Smooth muscle cell (in vitro differentiated cells): Measurements from ENCODE around the gene TIMD4. TPM values are rescaled to one million over a fixed set of nuclear protein-coding genes. Genes with fewer than 3 reads are reported as not detected.

Source experiments
- DNase-seq: peaks from one replicate; lab custom pipeline; 2025; ENCODE audit not compliant: unreplicated experiment; lab: John Stamatoyannopoulos, UW
- H2AFZ ChIP-seq: fragments of 200-600 bp; sonication (generic); 2 replicates; pipeline ENCODE4 v1.6.0; 2016; ENCODE audit warnings: antibody characterized with exemption, low read depth, mild to moderate bottlenecking
- H3F3A ChIP-seq: fragments of 200-600 bp; sonication (generic); 2 replicates; pipeline ENCODE4 v1.6.0; 2017; ENCODE audit warnings: antibody characterized with exemption, low read depth
- H3K27ac ChIP-seq: fragments of 200-600 bp; sonication (generic); 2 replicates; pipeline ENCODE4 v1.5.1; 2016; ENCODE audit warnings: low read depth, mild to moderate bottlenecking
- H3K27me3 ChIP-seq: fragments of 200-600 bp; sonication (generic); 2 replicates; pipeline ENCODE4 v1.6.1; 2016; ENCODE audit warnings: low read depth, mild to moderate bottlenecking
- H3K36me3 ChIP-seq: fragments of 200-600 bp; sonication (generic); 2 replicates; pipeline ENCODE4 v1.5.1; 2016; ENCODE audit warnings: low read depth
- H3K4me1 ChIP-seq: fragments of 200-600 bp; sonication (generic); 2 replicates; pipeline ENCODE4 v1.5.1; 2016; ENCODE audit warnings: low read depth
- H3K4me2 ChIP-seq: fragments of 200-600 bp; sonication (generic); 2 replicates; pipeline ENCODE4 v1.6.0; 2016; ENCODE audit warnings: mild to moderate bottlenecking
- H3K4me3 ChIP-seq: fragments of 200-600 bp; sonication (generic); 2 replicates; pipeline ENCODE4 v1.5.1; 2016; ENCODE audit warnings: mild to moderate bottlenecking
- H3K79me2 ChIP-seq: fragments of 200-600 bp; sonication (generic); 2 replicates; pipeline ENCODE4 v1.6.0; 2016; ENCODE audit warnings: low read depth, mild to moderate bottlenecking
- H3K9ac ChIP-seq: fragments of 200-600 bp; sonication (generic); 2 replicates; pipeline ENCODE4 v1.6.0; 2016; ENCODE audit warnings: low read depth
- H3K9me3 ChIP-seq: fragments of 200-600 bp; sonication (generic); replicated peaks from 2 replicates; pipeline ENCODE4 v1.5.1; 2016; ENCODE audit warnings: low read depth
- H4K20me1 ChIP-seq: fragments of 200-600 bp; sonication (generic); 2 replicates; pipeline ENCODE4 v1.6.0; 2016; ENCODE audit warnings: low read depth
- CTCF ChIP-seq: fragments of 200-600 bp; sonication (generic); IDR thresholded peaks from 2 replicates; pipeline ENCODE4 v1.5.1; 2017; ENCODE audit warnings: borderline replicate concordance, mild to moderate bottlenecking, antibody characterized with exemption; ENCODE audit not compliant: insufficient read depth, poor library complexity, severe bottlenecking
- WGBS: methylation state at CpG from one replicate; pipeline ENCODE4 v1.1.7; 2016; ENCODE audit warnings: low lambda C conversion rate; 5-methylcytosine and 5-hydroxymethylcytosine counted together
- polyA plus RNA-seq: library from polyadenylated mRNA; unstranded; fragments of >200 nt; fragmentation: Nextera tagmentation; extraction: Ambion mirVana; gene quantifications from 2 replicates; pipeline ENCODE4 v1.2.1, GENCODE V29; 2016
- total RNA-seq: library from RNA; depleted of rRNA; stranded (reverse); fragments of >200 nt; gene quantifications from 2 replicates; pipeline ENCODE4 v1.2.3, GENCODE V29; 2014

TIMD4 gene
- total and polyA plus RNA-seq, 2 experiments from 2014 or later, result not detected

GRCh38 chr5:156984064-156984463 lies 21.0 kb upstream of the TIMD4 start:
- WGBS, result 96% methylated on average over 9 of the region's 9 CpGs
- DNase-seq, result no peak

GRCh38 chr5:156981481-156981880 lies 18.5 kb upstream of the TIMD4 start:
- H4K20me1 ChIP-seq, result no peaks in the 10 kb centered on the region
- H3K4me1 ChIP-seq, result no peaks in the 10 kb centered on the region
- no peaks in the 10 kb centered on the region for H3K36me3 ChIP-seq
- TF ChIP-seq CTCF, result no peak
- no peaks in the 10 kb centered on the region for H3F3A ChIP-seq
- no peak overlapping the region for H3K27ac ChIP-seq
- no peaks in the 10 kb centered on the region for H3K79me2 ChIP-seq
- DNase-seq, result no peak
- H3K9me3 ChIP-seq, result no peaks in the 10 kb centered on the region
- H3K27me3 ChIP-seq, result peaks cover 22% of the 10 kb centered on the region
- H3K4me3 ChIP-seq, result no peak overlapping the region
- H3K9ac ChIP-seq, result no peak overlapping the region
- no peak overlapping the region for H2AFZ ChIP-seq
- no peak overlapping the region for H3K4me2 ChIP-seq

More at GRCh38 chr5:156984064-156984463, 21.0 kb upstream of the TIMD4 start:
- peaks cover 21% of the 10 kb centered on the region for H3K27me3 ChIP-seq
- no peak for TF ChIP-seq CTCF
- no peaks in the 10 kb centered on the region for H3K9me3 ChIP-seq
- H3K4me3 ChIP-seq, result no peak overlapping the region
- H3K4me2 ChIP-seq, result no peak overlapping the region
- H4K20me1 ChIP-seq, result no peaks in the 10 kb centered on the region
- H3K79me2 ChIP-seq, result no peaks in the 10 kb centered on the region
- no peaks in the 10 kb centered on the region for H3F3A ChIP-seq
- H3K9ac ChIP-seq, result no peak overlapping the region
- no peak overlapping the region for H3K27ac ChIP-seq
- H3K4me1 ChIP-seq, result no peaks in the 10 kb centered on the region
- H2AFZ ChIP-seq, result no peak overlapping the region
- H3K36me3 ChIP-seq, result no peaks in the 10 kb centered on the region

- no peak for TF ChIP-seq CTCF
Measured at GRCh38 chr5:156974328-156974727, 11.3 kb upstream of the TIMD4 start.

GRCh38 chr5:156971848-156972525 lies 9.0 kb upstream of the TIMD4 start:
- no peaks in the 10 kb centered on the region for H3K9me3 ChIP-seq
- DNase-seq, result no peak
- H3K9ac ChIP-seq, result no peak overlapping the region
- H3K27me3 ChIP-seq, result no peaks in the 10 kb centered on the region
- no peak overlapping the region for H3K4me2 ChIP-seq
- no peaks in the 10 kb centered on the region for H4K20me1 ChIP-seq
- H2AFZ ChIP-seq, result no peak overlapping the region
- WGBS, result 83% methylated on average over 3 of the region's 3 CpGs
- no peak overlapping the region for H3K4me3 ChIP-seq
- H3K27ac ChIP-seq, result no peak overlapping the region
- H3K36me3 ChIP-seq, result no peaks in the 10 kb centered on the region
- TF ChIP-seq CTCF, result no peak
- H3K79me2 ChIP-seq, result no peaks in the 10 kb centered on the region
- no peaks in the 10 kb centered on the region for H3F3A ChIP-seq
- H3K4me1 ChIP-seq, result no peaks in the 10 kb centered on the region

More at GRCh38 chr5:156974328-156974727, 11.3 kb upstream of the TIMD4 start:
- H3K4me3 ChIP-seq, result no peak overlapping the region
- H3K9ac ChIP-seq, result no peak overlapping the region
- no peak overlapping the region for H2AFZ ChIP-seq
- no peaks in the 10 kb centered on the region for H3K79me2 ChIP-seq
- no peaks in the 10 kb centered on the region for H4K20me1 ChIP-seq
- no peaks in the 10 kb centered on the region for H3K36me3 ChIP-seq
- no peak overlapping the region for H3K27ac ChIP-seq
- DNase-seq, result no peak
- H3K9me3 ChIP-seq, result no peaks in the 10 kb centered on the region
- no peak overlapping the region for H3K4me2 ChIP-seq
- H3K27me3 ChIP-seq, result peaks cover 5% of the 10 kb centered on the region
- WGBS, result 89% methylated on average over 6 of the region's 6 CpGs
- H3K4me1 ChIP-seq, result no peaks in the 10 kb centered on the region
- no peaks in the 10 kb centered on the region for H3F3A ChIP-seq
